NCI-H82 (cell line): ENCODE measurements around the gene ABCB6.
A peak's percentile ranks its signal among the peaks of the same experiment; 100 is the strongest.
"Not testable (repeated sequence)": the region's sequence is repeated elsewhere in the genome, so short reads cannot be mapped to it uniquely, and the experiment has no call there.

Source experiments
- DNase-seq: peaks from one replicate; lab custom pipeline; 2025; lab: John Stamatoyannopoulos, UW

ABCB6 gene

DNA sequence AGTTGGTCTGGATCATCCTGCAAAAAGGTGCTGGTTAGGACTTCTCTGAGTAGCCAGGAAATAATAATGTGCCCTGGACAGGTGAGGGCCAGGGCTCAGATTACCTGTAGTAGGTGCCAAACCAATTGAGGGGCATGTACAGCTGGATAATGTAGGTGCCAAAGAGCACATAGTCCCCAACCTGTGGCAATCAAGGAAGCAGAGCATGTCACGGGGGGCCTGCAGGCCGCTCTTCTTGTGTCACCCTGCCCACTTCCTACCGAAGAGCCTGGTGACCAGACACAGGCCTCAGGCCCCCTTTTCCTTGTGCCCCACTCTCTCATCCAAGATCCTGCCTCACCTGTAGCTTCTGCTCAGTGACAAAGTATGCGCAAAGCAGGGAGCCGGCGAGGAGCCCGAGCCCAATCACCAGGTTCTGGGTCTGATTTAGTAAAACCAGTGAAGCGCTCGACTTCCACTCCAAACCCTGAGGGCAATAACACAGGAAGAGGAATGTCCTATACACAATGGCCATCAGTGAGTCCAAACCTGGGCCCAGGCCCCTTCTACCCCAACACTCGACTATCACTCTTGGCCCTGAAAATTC, 5.2 kb downstream of the ABCB6 start:
- no peak for DNase-seq

- no peak for DNase-seq
Measured at GRCh38 chr2:219213026-219213415, 5.7 kb downstream of the ABCB6 start.

GRCh38 chr2:219210886-219211362, 7.8 kb downstream of the ABCB6 start:
- no peak for DNase-seq

- no peak for DNase-seq
Measured at GRCh38 chr2:219210196-219210885, 8.4 kb downstream of the ABCB6 start.

- DNase-seq, result no peak
Measured at GRCh38 chr2:219209236-219210195, 9.2 kb downstream of the ABCB6 start.

DNA sequence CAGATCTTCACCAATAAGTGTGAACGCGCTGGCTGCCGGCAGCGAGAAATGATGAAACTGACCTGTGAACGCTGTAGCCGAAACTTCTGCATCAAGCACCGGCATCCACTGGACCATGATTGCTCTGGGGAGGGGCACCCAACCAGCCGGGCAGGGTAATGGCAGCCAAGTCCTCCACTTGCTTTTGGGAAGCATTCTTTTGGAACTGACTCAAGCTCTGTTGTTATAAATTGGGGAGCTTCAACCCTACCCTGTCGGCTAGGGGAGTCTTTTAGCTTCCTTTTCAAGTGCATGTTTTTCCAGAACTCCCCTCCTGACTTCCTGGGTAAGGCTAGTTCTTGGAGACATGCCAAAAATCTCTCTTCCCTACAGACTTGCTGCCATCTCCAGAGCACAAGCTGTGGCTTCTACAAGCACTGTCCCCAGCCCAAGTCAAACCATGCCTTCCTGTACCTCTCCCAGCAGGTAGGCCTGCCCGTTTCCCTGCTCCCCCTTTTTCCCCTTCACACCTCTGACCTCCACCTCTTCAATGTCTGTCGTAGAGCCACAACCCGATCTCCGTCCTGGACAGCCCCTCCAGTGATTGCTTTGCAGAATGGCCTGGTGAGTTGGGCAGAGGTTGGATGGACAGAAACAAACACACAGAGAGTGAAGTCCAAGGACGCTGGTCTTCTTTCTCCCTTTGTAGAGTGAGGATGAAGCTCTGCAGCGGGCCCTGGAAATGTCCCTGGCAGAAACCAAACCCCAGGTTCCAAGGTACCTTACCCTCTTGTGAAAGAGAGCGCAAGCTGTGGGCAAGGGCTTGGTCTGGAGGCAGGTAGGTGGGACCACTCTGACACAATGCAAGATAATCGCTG, 10.6 kb downstream of the ABCB6 start:
- peak; percentile 36 for DNase-seq

DNA sequence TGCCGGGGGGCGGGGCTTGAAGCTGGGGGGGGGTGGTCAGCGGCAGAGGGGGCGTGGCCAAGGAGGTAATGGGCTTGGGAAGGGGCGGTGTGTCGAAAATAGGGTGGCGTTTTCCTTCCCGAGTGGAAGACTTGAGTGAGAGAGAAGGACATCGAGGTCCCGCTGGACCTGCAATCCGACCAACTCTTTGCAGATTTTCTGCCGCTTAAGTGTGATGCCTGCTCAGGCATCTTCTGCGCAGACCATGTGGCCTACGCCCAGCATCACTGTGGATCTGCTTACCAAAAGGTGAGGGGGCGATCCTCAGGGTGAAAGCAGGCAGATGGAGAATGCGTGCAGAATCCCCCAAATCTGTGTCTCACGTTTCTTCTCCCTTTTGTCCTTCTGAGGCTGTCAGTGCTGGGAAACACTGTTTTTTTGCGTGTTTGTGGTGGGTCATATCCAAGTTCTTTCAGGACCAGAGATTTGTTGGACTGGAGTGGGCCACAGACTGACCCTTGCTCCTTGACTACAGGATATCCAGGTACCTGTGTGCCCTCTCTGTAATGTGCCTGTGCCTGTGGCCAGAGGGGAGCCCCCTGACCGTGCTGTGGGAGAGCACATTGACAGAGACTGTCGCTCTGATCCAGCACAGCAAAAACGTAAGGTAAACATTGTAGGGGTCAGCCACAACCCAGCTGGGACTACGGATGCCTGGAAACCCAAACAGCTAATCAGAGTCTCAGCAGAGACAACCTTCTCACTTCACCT, 11.4 kb downstream of the ABCB6 start:
- no peak for DNase-seq

GRCh38 chr2:219206328-219207133, 12.2 kb downstream of the ABCB6 start, which contains the start of gene ZFAND2B:
Gene ZFAND2B, plus strand, starts transcription at chr2:219206782. Its CDS starts 206 bp downstream, at chr2:219206988.
- peak; percentile 97 for DNase-seq

DNA sequence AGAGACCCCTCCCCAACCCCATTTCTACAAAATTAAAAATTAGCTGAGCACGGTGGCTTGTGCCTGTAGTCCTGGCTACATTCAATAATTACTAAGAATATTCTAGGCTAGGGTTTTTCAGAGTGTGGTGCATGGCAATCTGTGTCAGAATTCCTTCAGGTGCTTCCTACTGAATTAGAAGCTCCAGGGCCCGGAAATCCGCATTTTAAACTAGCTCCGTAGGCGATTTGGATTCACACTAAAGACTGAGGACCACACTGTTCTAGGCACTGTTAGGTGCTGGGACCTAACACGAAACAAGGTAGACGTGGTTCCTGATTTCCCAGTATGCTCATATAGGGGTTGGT, 12.8 kb downstream of the ABCB6 start:
- no peak for DNase-seq

- DNase-seq, result no peak
Measured at GRCh38 chr2:219205165-219205538, 13.6 kb downstream of the ABCB6 start.

- no peak for DNase-seq
Measured at GRCh38 chr2:219204425-219205164, 14.2 kb downstream of the ABCB6 start.

DNA sequence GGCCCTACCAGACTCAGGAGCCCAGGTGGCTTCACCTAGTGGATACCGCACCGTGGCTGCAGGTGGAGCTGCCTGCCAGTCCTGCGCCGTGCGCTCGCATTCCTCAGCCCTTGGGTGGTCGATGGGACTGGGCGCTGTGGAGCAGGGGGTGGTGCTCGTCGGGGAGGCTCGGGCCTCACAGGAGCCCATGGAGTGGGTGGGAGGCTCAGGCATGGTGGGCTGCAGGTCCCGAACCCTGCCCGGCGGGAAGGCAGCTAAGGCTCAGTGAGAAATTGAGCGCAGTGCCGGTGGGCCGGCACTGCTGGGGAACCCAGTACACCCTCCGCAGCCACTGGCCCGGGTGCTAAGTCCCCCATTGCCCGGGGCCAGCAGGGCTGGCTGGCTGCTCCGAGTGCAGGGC, 17.4 kb downstream of the ABCB6 start:
- not testable (repeated sequence) for DNase-seq

- not testable (repeated sequence) for DNase-seq
Measured at GRCh38 chr2:219200502-219201326, 18.0 kb downstream of the ABCB6 start.

GRCh38 chr2:219199470-219200211, 19.1 kb downstream of the ABCB6 start:
- DNase-seq, result no peak

DNA sequence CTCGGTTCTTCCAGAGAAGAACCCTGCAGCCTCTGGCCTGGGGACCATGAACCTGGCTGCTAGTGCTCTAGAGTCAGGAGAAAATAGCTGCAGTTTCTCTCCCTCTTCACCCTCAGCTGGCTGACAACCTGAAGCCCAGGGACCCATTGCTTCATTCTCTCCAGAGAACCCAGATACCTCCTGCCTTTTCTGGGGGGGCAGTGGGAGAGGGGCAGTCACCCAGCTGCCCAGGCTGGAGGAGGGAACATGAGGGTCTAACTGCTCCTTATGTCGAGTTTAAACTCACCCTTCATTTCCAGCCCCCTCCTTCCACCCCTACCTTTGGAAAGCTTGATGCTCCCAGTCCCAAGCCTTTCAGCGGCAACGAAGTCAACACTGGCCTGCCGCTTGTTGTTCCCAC, 19.8 kb downstream of the ABCB6 start:
- DNase-seq, result no peak

- no peak for DNase-seq
Measured at GRCh38 chr2:219197388-219197787, 21.4 kb downstream of the ABCB6 start.

DNA sequence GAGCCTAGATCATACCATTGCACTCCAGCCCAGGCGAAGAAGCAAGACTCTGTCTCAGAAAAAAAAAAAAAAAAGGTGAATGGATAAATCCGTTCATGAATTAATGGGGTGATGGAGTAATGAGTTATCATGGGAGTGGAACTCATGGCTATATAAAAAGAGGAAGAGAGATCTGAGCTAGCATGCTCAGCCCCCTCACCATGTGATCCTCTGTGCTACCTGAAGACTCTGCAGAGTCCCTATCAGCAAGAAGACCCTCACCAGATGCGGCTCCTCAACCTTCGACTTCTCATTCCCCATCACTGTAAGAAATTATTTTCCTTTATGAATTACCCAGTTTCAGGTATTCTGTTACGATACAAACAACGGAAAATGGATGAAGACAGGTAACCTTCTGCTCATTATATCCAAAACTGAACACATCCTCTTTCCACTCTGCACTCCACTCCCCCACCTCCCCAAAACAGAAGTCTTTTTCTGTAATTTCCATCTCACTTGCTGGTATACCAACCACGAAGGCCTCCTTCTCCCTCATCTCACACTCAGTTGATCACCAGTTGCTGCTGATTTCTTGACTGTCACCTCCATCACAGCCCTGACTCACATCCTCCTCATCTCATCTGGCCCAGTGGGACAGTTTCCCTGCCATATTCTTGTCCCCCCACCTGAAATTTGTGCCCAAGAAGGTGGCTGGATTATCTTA, 31.9 kb downstream of the ABCB6 start:
- DNase-seq, result no peak
